ENCODE results near the gene ENO2. TPM values are rescaled to one million over a fixed set of nuclear protein-coding genes. Genes with fewer than 3 reads are reported as not detected.

Gene ENO2
- total and polyA plus RNA-seq, 2 donors (not counting 1 experiment from before 2014, with no cell fraction given), result 20.3 to 43.0 TPM

DNA sequence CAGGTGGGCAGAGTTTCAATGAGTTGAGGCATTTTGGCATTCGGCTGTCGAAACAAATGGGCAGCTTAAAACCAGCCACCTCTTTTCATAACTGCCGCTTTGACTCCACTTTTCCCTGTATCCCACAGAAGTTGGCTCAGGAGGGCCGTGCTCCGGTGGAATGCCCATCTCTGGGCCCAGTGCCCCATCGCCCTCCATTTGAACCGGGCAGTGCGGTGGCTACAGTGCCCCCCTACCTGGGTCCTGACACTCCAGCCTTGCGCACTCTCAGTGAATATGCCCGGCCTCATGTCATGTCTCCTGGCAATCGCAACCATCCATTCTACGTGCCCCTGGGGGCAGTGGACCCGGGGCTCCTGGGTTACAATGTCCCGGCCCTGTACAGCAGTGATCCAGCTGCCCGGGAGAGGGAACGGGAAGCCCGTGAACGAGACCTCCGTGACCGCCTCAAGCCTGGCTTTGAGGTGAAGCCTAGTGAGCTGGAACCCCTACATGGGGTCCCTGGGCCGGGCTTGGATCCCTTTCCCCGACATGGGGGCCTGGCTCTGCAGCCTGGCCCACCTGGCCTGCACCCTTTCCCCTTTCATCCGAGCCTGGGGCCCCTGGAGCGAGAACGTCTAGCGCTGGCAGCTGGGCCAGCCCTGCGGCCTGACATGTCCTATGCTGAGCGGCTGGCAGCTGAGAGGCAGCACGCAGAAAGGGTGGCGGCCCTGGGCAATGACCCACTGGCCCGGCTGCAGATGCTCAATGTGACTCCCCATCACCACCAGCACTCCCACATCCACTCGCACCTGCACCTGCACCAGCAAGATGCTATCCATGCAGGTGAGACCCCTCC lies 24.2 kb downstream of the ENO2 start:
- peak overlapping the region; percentile 43 for H3K9ac ChIP-seq (ENCODE audit: insufficient read depth, low read length)
- H3K4me1 ChIP-seq (ENCODE audit: control insufficient read depth, extremely low read depth, insufficient read depth, low read length), result peaks cover 19% of the 10 kb centered on the region
- peak overlapping the region; percentile 32 for H3K27ac ChIP-seq (ENCODE audit: insufficient read depth, low read length)
- peak overlapping the region; percentile 32 for H3K4me2 ChIP-seq (ENCODE audit: extremely low read depth, insufficient read depth, low read length)
- DNase-seq (ENCODE audit: low read depth in 2 of 2), result no peak
- peaks cover 36% of the 10 kb centered on the region for H3K36me3 ChIP-seq (ENCODE audit: control insufficient read depth, insufficient read depth, low read length)
- no peaks in the 10 kb centered on the region for H3K27me3 ChIP-seq (ENCODE audit: control insufficient read depth, insufficient read depth, low read length)
- no peaks in the 10 kb centered on the region for H3K9me3 ChIP-seq (ENCODE audit: control insufficient read depth, insufficient read depth, low read depth, low read length)
- H3K4me3 ChIP-seq (replicated peaks in 1 of 4; ENCODE audit: control extremely low read depth in 1 of 4, insufficient read depth in 1 of 4, low read depth in 3 of 4, low read length in 4 of 4), result peak overlapping the region in 2 of 4 experiments; percentile 52 to 62
- TF ChIP-seq EZH2 (IDR thresholded peaks at IDR 0.05; ENCODE audit: low read length, missing control alignments), result no peak
- TF ChIP-seq, protein P1, sequence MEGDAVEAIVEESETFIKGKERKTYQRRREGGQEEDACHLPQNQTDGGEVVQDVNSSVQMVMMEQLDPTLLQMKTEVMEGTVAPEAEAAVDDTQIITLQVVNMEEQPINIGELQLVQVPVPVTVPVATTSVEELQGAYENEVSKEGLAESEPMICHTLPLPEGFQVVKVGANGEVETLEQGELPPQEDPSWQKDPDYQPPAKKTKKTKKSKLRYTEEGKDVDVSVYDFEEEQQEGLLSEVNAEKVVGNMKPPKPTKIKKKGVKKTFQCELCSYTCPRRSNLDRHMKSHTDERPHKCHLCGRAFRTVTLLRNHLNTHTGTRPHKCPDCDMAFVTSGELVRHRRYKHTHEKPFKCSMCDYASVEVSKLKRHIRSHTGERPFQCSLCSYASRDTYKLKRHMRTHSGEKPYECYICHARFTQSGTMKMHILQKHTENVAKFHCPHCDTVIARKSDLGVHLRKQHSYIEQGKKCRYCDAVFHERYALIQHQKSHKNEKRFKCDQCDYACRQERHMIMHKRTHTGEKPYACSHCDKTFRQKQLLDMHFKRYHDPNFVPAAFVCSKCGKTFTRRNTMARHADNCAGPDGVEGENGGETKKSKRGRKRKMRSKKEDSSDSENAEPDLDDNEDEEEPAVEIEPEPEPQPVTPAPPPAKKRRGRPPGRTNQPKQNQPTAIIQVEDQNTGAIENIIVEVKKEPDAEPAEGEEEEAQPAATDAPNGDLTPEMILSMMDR (conservative IDR thresholded peaks at IDR 0.05 in 1 of 2, IDR thresholded peaks at IDR 0.05 in 1 of 2; ENCODE audit: low read depth in 1 of 2, low read length in 2 of 2), result no peak
- no peak overlapping the region for H2AFZ ChIP-seq (ENCODE audit: low read length)
- H3K79me2 ChIP-seq (ENCODE audit: control insufficient read depth, insufficient read depth, low read length), result peaks cover 5% of the 10 kb centered on the region
- no peaks in the 10 kb centered on the region for H4K20me1 ChIP-seq (ENCODE audit: control insufficient read depth, extremely low read depth, insufficient read depth, low read length)

DNA sequence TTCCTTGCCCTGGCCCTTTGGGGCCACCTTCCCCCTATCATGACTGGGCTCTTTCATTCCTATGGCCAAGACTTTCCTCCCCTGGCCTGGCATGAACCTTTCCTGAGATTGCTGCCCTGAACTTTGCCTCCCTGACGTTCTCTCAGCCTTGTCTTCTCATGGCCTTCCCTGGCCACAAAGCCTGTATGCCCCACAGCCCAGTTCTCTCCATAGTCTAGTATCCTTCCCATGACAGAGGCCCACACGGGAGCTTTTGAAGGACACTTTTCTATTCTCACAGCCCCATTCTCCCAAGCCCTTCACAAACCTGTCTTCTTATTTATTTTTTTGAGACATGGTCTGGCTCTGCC lies 24.8 kb downstream of the ENO2 start:
- Histone ChIP-seq H3K36me3 (ENCODE audit: control insufficient read depth, insufficient read depth, low read length) (peaks cover 36% of the 10 kb centered on the region), H3K9me3 (ENCODE audit: control insufficient read depth, insufficient read depth, low read depth, low read length) (no peaks in the 10 kb centered on the region), H2AFZ (ENCODE audit: low read length) (no peak overlapping the region), H3K27me3 (ENCODE audit: control insufficient read depth, insufficient read depth, low read length) (no peaks in the 10 kb centered on the region), H3K4me3 (replicated peaks in 1 of 4; ENCODE audit: control extremely low read depth in 1 of 4, insufficient read depth in 1 of 4, low read depth in 3 of 4, low read length in 4 of 4) (no peak overlapping the region), H3K4me2 (ENCODE audit: extremely low read depth, insufficient read depth, low read length) (no peak overlapping the region), H3K79me2 (ENCODE audit: control insufficient read depth, insufficient read depth, low read length) (peaks cover 2% of the 10 kb centered on the region), H3K4me1 (ENCODE audit: control insufficient read depth, extremely low read depth, insufficient read depth, low read length) (peaks cover 17% of the 10 kb centered on the region), H3K9ac (ENCODE audit: insufficient read depth, low read length) (no peak overlapping the region), H4K20me1 (ENCODE audit: control insufficient read depth, extremely low read depth, insufficient read depth, low read length) (no peaks in the 10 kb centered on the region), H3K27ac (ENCODE audit: insufficient read depth, low read length) (peak overlapping the region; percentile 13)
- no peak for DNase-seq (ENCODE audit: low read depth in 2 of 2)
- TF ChIP-seq, protein P1 (conservative IDR thresholded peaks at IDR 0.05 in 1 of 2, IDR thresholded peaks at IDR 0.05 in 1 of 2; ENCODE audit: low read depth in 1 of 2, low read length in 2 of 2), result no peak
- TF ChIP-seq EZH2 (IDR thresholded peaks at IDR 0.05; ENCODE audit: low read length, missing control alignments), result no peak

DNA sequence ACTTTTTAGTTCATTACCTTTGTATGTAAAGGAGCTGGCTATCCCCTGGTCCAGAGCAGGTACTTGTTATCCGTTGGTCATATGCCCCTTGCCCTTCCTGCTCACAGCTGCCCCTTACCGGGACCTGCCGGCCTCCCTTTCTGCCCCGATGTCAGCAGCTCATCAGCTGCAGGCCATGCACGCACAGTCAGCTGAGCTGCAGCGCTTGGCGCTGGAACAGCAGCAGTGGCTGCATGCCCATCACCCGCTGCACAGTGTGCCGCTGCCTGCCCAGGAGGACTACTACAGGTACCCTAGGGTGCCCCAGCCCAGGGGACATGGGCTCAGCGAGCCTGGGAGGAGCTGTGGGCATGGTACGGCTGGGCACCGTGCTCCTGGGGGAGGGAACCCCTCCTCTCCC lies 26.9 kb downstream of the ENO2 start:
- no peak overlapping the region for H3K27ac ChIP-seq (ENCODE audit: insufficient read depth, low read length)
- no peaks in the 10 kb centered on the region for H4K20me1 ChIP-seq (ENCODE audit: control insufficient read depth, extremely low read depth, insufficient read depth, low read length)
- H3K4me3 ChIP-seq (replicated peaks in 1 of 4; ENCODE audit: control extremely low read depth in 1 of 4, insufficient read depth in 1 of 4, low read depth in 3 of 4, low read length in 4 of 4), result no peak overlapping the region
- H3K9ac ChIP-seq (ENCODE audit: insufficient read depth, low read length), result no peak overlapping the region
- peaks cover 38% of the 10 kb centered on the region for H3K36me3 ChIP-seq (ENCODE audit: control insufficient read depth, insufficient read depth, low read length)
- H2AFZ ChIP-seq (ENCODE audit: low read length), result no peak overlapping the region
- H3K27me3 ChIP-seq (ENCODE audit: control insufficient read depth, insufficient read depth, low read length), result no peaks in the 10 kb centered on the region
- H3K79me2 ChIP-seq (ENCODE audit: control insufficient read depth, insufficient read depth, low read length), result peaks cover 2% of the 10 kb centered on the region
- H3K4me1 ChIP-seq (ENCODE audit: control insufficient read depth, extremely low read depth, insufficient read depth, low read length), result peaks cover 21% of the 10 kb centered on the region
- H3K9me3 ChIP-seq (ENCODE audit: control insufficient read depth, insufficient read depth, low read depth, low read length), result no peaks in the 10 kb centered on the region
- TF ChIP-seq, protein P1 (conservative IDR thresholded peaks at IDR 0.05 in 1 of 2, IDR thresholded peaks at IDR 0.05 in 1 of 2; ENCODE audit: low read depth in 1 of 2, low read length in 2 of 2), result no peak
- TF ChIP-seq EZH2 (IDR thresholded peaks at IDR 0.05; ENCODE audit: low read length, missing control alignments), result no peak
- no peak for DNase-seq (ENCODE audit: low read depth in 2 of 2)
- no peak overlapping the region for H3K4me2 ChIP-seq (ENCODE audit: extremely low read depth, insufficient read depth, low read length)

Measured in fibroblast of lung (primary cell).